Measurements from ENCODE around the gene LGALS13.

Gene LGALS13

GRCh38 chr19:39602224-39602623, at the start of gene LGALS13:
Gene LGALS13 (plus strand): TSS chr19:39602524. CDS start chr19:39602569, 45 bp downstream.
- DNase-seq, result no peak

GRCh38 chr19:39553082-39553652, 49.2 kb upstream of the LGALS13 start:
- DNase-seq, result no peak

GRCh38 chr19:39554701-39555311, 47.5 kb upstream of the LGALS13 start:
- DNase-seq, result no peak

GRCh38 chr19:39555883-39556282, 46.4 kb upstream of the LGALS13 start:
- no peak for DNase-seq

GRCh38 chr19:39557811-39558623, 44.3 kb upstream of the LGALS13 start:
- no peak for DNase-seq

GRCh38 chr19:39558624-39559117, 43.7 kb upstream of the LGALS13 start:
- DNase-seq, result no peak

GRCh38 chr19:39563408-39563807, 38.9 kb upstream of the LGALS13 start:
- DNase-seq, result no peak

GRCh38 chr19:39566064-39566463, 36.3 kb upstream of the LGALS13 start:
- peak; percentile 6 for DNase-seq

- DNase-seq, result no peak
Observed at GRCh38 chr19:39568604-39569003, 33.7 kb upstream of the LGALS13 start.

- no peak for DNase-seq
Observed at GRCh38 chr19:39582442-39582841, 19.9 kb upstream of the LGALS13 start.

GRCh38 chr19:39582891-39583625, 19.3 kb upstream of the LGALS13 start:
- no peak for DNase-seq

GRCh38 chr19:39587496-39587895, 14.8 kb upstream of the LGALS13 start:
- DNase-seq, result no peak

GRCh38 chr19:39588066-39588465, 14.3 kb upstream of the LGALS13 start:
- no peak for DNase-seq

GRCh38 chr19:39590265-39590664, 12.1 kb upstream of the LGALS13 start:
- peak; percentile 51 for DNase-seq

GRCh38 chr19:39592381-39592780, 9.9 kb upstream of the LGALS13 start:
- no peak for DNase-seq

GRCh38 chr19:39595950-39596349, 6.4 kb upstream of the LGALS13 start:
- DNase-seq, result no peak

- DNase-seq, result no peak
Observed at GRCh38 chr19:39596911-39597310, 5.4 kb upstream of the LGALS13 start.

- DNase-seq, result peak; percentile 64
Observed at GRCh38 chr19:39599116-39599515, 3.2 kb upstream of the LGALS13 start.

GRCh38 chr19:39603825-39604224, 1.5 kb downstream of the LGALS13 start:
- no peak for DNase-seq

GRCh38 chr19:39607021-39607420, 4.7 kb downstream of the LGALS13 start:
- DNase-seq, result no peak

- no peak for DNase-seq
Observed at GRCh38 chr19:39607561-39607960, 5.2 kb downstream of the LGALS13 start.

- DNase-seq, result no peak
Observed at GRCh38 chr19:39613597-39613996, 11.3 kb downstream of the LGALS13 start.

GRCh38 chr19:39617745-39618144, 15.4 kb downstream of the LGALS13 start:
- no peak for DNase-seq

Measured in hematopoietic multipotent progenitor cell treated with erythropoietin and hydrocortisone succinate and interleukin-3 and kit ligand, for 4 days (in vitro differentiated cells).